ENCODE measurements around the gene GPR35. TPM values are rescaled to one million over a fixed set of nuclear protein-coding genes. Genes with fewer than 3 reads are reported as not detected.

Gene GPR35
- total RNA-seq, 2 donors from 2014 or later = 48.2 to 50.7 TPM

- DNase-seq (no peak), ATAC-seq (replicated peaks in 1 of 2) (peak; percentile 18 to 24)
- Mint-ChIP-seq H3K36me3 (ENCODE audit: insufficient read depth in 2 of 2) (peaks cover 14 to 19% of the 10 kb centered on the region in 2 donors), H3K27ac (no peak overlapping the region), H3K9me3 (peaks cover 12 to 15% of the 10 kb centered on the region in 2 donors), H3K27me3 (ENCODE audit: low read depth) (peaks cover 4% of the 10 kb centered on the region), H3K4me3 (no peak overlapping the region), H3K4me1 (ENCODE audit: low read depth) (no peaks in the 10 kb centered on the region)
Observed at GRCh38 chr2:240635998-240636547, 10.8 kb downstream of the GPR35 start.

- Mint-ChIP-seq H3K36me3 (ENCODE audit: insufficient read depth in 2 of 2) (peaks cover 14 to 19% of the 10 kb centered on the region in 2 donors), H3K27me3 (ENCODE audit: low read depth) (peaks cover 4% of the 10 kb centered on the region), H3K27ac (peak overlapping the region; percentile 63), H3K4me3 (no peak overlapping the region), H3K9me3 (peaks cover 12 to 15% of the 10 kb centered on the region in 2 donors), H3K4me1 (ENCODE audit: low read depth) (no peaks in the 10 kb centered on the region)
- no peak for DNase-seq
- ATAC-seq (replicated peaks in 1 of 2) = peak; percentile 22 to 26
Observed at GRCh38 chr2:240636563-240637115, 11.4 kb downstream of the GPR35 start.

GRCh38 chr2:240637116-240637900 lies 12.0 kb downstream of the GPR35 start:
- Mint-ChIP-seq H3K4me3 (no peak overlapping the region), H3K36me3 (ENCODE audit: insufficient read depth in 2 of 2) (peaks cover 12 to 17% of the 10 kb centered on the region in 2 donors), H3K4me1 (ENCODE audit: low read depth) (no peaks in the 10 kb centered on the region), H3K27ac (no peak overlapping the region), H3K9me3 (peaks cover 12 to 15% of the 10 kb centered on the region in 2 donors), H3K27me3 (ENCODE audit: low read depth) (peaks cover 4% of the 10 kb centered on the region)
- ATAC-seq (replicated peaks in 1 of 2) = peak; percentile 19 to 21
- no peak for DNase-seq

- H3K27ac Mint-ChIP-seq = no peak overlapping the region
- H3K27me3 Mint-ChIP-seq (ENCODE audit: low read depth) = peaks cover 4% of the 10 kb centered on the region
- ATAC-seq (replicated peaks in 1 of 2) = peak; percentile 10 to 26
- no peak for DNase-seq
- peaks cover 11 to 12% of the 10 kb centered on the region in 2 donors for H3K36me3 Mint-ChIP-seq (ENCODE audit: insufficient read depth in 2 of 2)
- H3K4me1 Mint-ChIP-seq (ENCODE audit: low read depth) = no peaks in the 10 kb centered on the region
- peaks cover 10 to 11% of the 10 kb centered on the region in 2 donors for H3K9me3 Mint-ChIP-seq
- H3K4me3 Mint-ChIP-seq = no peak overlapping the region
Observed at GRCh38 chr2:240637901-240638345, 12.6 kb downstream of the GPR35 start.

- H3K27me3 Mint-ChIP-seq (ENCODE audit: low read depth) = peaks cover 4% of the 10 kb centered on the region
- no peaks in the 10 kb centered on the region for H3K4me1 Mint-ChIP-seq (ENCODE audit: low read depth)
- ATAC-seq (replicated peaks in 1 of 2) = no peak
- no peak overlapping the region for H3K27ac Mint-ChIP-seq
- DNase-seq = no peak
- H3K9me3 Mint-ChIP-seq = peaks cover 3 to 4% of the 10 kb centered on the region in 2 donors
- peaks cover 4 to 5% of the 10 kb centered on the region in 2 donors for H3K36me3 Mint-ChIP-seq (ENCODE audit: insufficient read depth in 2 of 2)
- H3K4me3 Mint-ChIP-seq = no peak overlapping the region
Observed at GRCh38 chr2:240638512-240639160, 13.4 kb downstream of the GPR35 start.

GRCh38 chr2:240639566-240639965 lies 14.3 kb downstream of the GPR35 start:
- Mint-ChIP-seq H3K27me3 (ENCODE audit: low read depth) (peaks cover 4% of the 10 kb centered on the region), H3K36me3 (ENCODE audit: insufficient read depth in 2 of 2) (peaks cover 2 to 3% of the 10 kb centered on the region in 2 donors), H3K9me3 (peaks cover 2 to 3% of the 10 kb centered on the region in 2 donors), H3K4me1 (ENCODE audit: low read depth) (no peaks in the 10 kb centered on the region), H3K4me3 (no peak overlapping the region), H3K27ac (no peak overlapping the region)
- DNase-seq (no peak), ATAC-seq (replicated peaks in 1 of 2) (no peak)

GRCh38 chr2:240640939-240641338 lies 15.7 kb downstream of the GPR35 start:
- Mint-ChIP-seq H3K4me1 (ENCODE audit: low read depth) (no peaks in the 10 kb centered on the region), H3K36me3 (ENCODE audit: insufficient read depth in 2 of 2) (no peaks in the 10 kb centered on the region), H3K27ac (no peak overlapping the region), H3K9me3 (no peaks in the 10 kb centered on the region), H3K27me3 (ENCODE audit: low read depth) (peaks cover 4% of the 10 kb centered on the region), H3K4me3 (no peak overlapping the region)
- no peak for DNase-seq
- ATAC-seq (replicated peaks in 1 of 2) = no peak

GRCh38 chr2:240642061-240642805 lies 17.0 kb downstream of the GPR35 start:
- no peak for DNase-seq
- ATAC-seq (replicated peaks in 1 of 2) = no peak
- Mint-ChIP-seq H3K9me3 (no peaks in the 10 kb centered on the region), H3K36me3 (ENCODE audit: insufficient read depth in 2 of 2) (no peaks in the 10 kb centered on the region), H3K27me3 (ENCODE audit: low read depth) (peaks cover 4% of the 10 kb centered on the region), H3K4me1 (ENCODE audit: low read depth) (no peaks in the 10 kb centered on the region), H3K4me3 (no peak overlapping the region), H3K27ac (no peak overlapping the region)

GRCh38 chr2:240642806-240643092 lies 17.5 kb downstream of the GPR35 start:
- Mint-ChIP-seq H3K36me3 (ENCODE audit: insufficient read depth in 2 of 2) (no peaks in the 10 kb centered on the region), H3K4me1 (ENCODE audit: low read depth) (no peaks in the 10 kb centered on the region), H3K27ac (no peak overlapping the region), H3K9me3 (no peaks in the 10 kb centered on the region), H3K27me3 (ENCODE audit: low read depth) (peaks cover 9% of the 10 kb centered on the region), H3K4me3 (no peak overlapping the region)
- no peak for DNase-seq
- ATAC-seq (replicated peaks in 1 of 2) = no peak

GRCh38 chr2:240643093-240643810 lies 18.0 kb downstream of the GPR35 start:
- H3K4me1 Mint-ChIP-seq (ENCODE audit: low read depth) = no peaks in the 10 kb centered on the region
- peaks cover 7% of the 10 kb centered on the region for H3K27me3 Mint-ChIP-seq (ENCODE audit: low read depth)
- no peaks in the 10 kb centered on the region for H3K36me3 Mint-ChIP-seq (ENCODE audit: insufficient read depth in 2 of 2)
- no peak for ATAC-seq (replicated peaks in 1 of 2)
- H3K4me3 Mint-ChIP-seq = no peak overlapping the region
- H3K27ac Mint-ChIP-seq = no peak overlapping the region
- H3K9me3 Mint-ChIP-seq = no peaks in the 10 kb centered on the region
- no peak for DNase-seq

GRCh38 chr2:240643811-240644150 lies 18.5 kb downstream of the GPR35 start:
- DNase-seq (no peak), ATAC-seq (replicated peaks in 1 of 2) (no peak)
- no peaks in the 10 kb centered on the region for H3K36me3 Mint-ChIP-seq (ENCODE audit: insufficient read depth in 2 of 2)
- H3K9me3 Mint-ChIP-seq = no peaks in the 10 kb centered on the region
- peaks cover 11% of the 10 kb centered on the region for H3K27me3 Mint-ChIP-seq (ENCODE audit: low read depth)
- no peak overlapping the region for H3K4me3 Mint-ChIP-seq
- no peak overlapping the region for H3K27ac Mint-ChIP-seq
- no peaks in the 10 kb centered on the region for H3K4me1 Mint-ChIP-seq (ENCODE audit: low read depth)

- Mint-ChIP-seq H3K9me3 (no peaks in the 10 kb centered on the region), H3K27me3 (ENCODE audit: low read depth) (peaks cover 16% of the 10 kb centered on the region), H3K36me3 (ENCODE audit: insufficient read depth in 2 of 2) (no peaks in the 10 kb centered on the region), H3K4me3 (no peak overlapping the region), H3K4me1 (ENCODE audit: low read depth) (no peaks in the 10 kb centered on the region), H3K27ac (no peak overlapping the region)
- no peak for ATAC-seq (replicated peaks in 1 of 2)
- no peak for DNase-seq
Observed at GRCh38 chr2:240644171-240644651, 18.9 kb downstream of the GPR35 start.

Measured in activated T-cell treated with anti-CD3 and anti-CD28 coated beads, Interleukin-2, amount 50 U/mL, for 72 hours (primary cell).